ENCODE results near the gene IGF2BP3.
"Not testable (repeated sequence)": the region's sequence is repeated elsewhere in the genome, so short reads cannot be mapped to it uniquely, and the experiment has no call there.

The IGF2BP3 gene

GRCh38 chr7:23422909-23423308, 47.4 kb downstream of the IGF2BP3 start:
- no peak for DNase-seq (ENCODE audit: low read depth)
- H3K4me3 ChIP-seq (ENCODE audit: low read depth, low read length) = no peak overlapping the region
- TF ChIP-seq, protein P1, sequence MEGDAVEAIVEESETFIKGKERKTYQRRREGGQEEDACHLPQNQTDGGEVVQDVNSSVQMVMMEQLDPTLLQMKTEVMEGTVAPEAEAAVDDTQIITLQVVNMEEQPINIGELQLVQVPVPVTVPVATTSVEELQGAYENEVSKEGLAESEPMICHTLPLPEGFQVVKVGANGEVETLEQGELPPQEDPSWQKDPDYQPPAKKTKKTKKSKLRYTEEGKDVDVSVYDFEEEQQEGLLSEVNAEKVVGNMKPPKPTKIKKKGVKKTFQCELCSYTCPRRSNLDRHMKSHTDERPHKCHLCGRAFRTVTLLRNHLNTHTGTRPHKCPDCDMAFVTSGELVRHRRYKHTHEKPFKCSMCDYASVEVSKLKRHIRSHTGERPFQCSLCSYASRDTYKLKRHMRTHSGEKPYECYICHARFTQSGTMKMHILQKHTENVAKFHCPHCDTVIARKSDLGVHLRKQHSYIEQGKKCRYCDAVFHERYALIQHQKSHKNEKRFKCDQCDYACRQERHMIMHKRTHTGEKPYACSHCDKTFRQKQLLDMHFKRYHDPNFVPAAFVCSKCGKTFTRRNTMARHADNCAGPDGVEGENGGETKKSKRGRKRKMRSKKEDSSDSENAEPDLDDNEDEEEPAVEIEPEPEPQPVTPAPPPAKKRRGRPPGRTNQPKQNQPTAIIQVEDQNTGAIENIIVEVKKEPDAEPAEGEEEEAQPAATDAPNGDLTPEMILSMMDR (IDR thresholded peaks at IDR 0.05; ENCODE audit: insufficient read depth, low read depth, low read length, missing control alignments) = no peak

GRCh38 chr7:23422384-23422783, 47.9 kb downstream of the IGF2BP3 start:
- TF ChIP-seq, protein P1 (IDR thresholded peaks at IDR 0.05; ENCODE audit: insufficient read depth, low read depth, low read length, missing control alignments) = no peak
- H3K4me3 ChIP-seq (ENCODE audit: low read depth, low read length) = no peak overlapping the region
- DNase-seq (ENCODE audit: low read depth) = no peak

GRCh38 chr7:23419845-23420244, 50.4 kb downstream of the IGF2BP3 start:
- DNase-seq (ENCODE audit: low read depth) = no peak
- H3K4me3 ChIP-seq (ENCODE audit: low read depth, low read length) = no peak overlapping the region
- TF ChIP-seq, protein P1 (IDR thresholded peaks at IDR 0.05; ENCODE audit: insufficient read depth, low read depth, low read length, missing control alignments) = no peak

DNA sequence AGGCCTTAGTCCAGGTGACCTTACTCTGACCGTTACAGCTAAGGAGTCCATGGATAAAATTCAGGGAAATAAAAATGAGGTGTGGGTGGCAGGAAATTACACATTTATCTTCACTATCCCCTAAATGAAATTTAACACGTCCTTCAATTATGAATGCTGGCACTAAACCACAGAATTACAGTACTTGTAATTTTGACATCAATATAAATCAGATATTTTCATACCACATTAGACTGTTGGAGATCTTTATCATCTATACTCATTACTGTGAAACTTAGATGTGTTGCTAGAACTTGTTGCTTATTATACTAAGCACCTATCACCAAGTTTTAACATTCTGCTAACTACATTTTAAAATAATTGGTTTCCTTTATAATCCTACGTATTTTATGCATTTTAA, 51.1 kb downstream of the IGF2BP3 start:
- H3K4me3 ChIP-seq (ENCODE audit: low read depth, low read length) = no peak overlapping the region
- TF ChIP-seq, protein P1 (IDR thresholded peaks at IDR 0.05; ENCODE audit: insufficient read depth, low read depth, low read length, missing control alignments) = no peak
- DNase-seq (ENCODE audit: low read depth) = no peak

DNA sequence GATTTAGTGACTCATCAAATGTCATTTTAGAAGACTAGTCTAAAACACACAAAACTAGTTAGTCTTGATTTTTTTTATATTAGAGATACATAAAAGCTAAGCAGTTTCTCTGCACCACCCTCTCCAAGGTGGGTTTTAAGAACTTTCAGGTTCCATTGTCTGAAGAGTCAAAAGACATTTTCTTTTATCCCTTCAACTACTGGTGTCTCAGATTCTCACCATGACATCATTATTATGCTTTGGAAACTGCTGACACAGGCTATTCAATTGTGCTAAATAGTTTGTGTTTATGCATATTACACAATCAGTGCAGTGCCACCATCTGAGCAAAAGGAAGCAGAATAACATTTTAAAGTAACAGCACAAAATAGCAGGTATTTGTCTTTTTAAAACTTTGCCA, 52.2 kb downstream of the IGF2BP3 start:
- H3K4me3 ChIP-seq (ENCODE audit: low read depth, low read length) = no peak overlapping the region
- TF ChIP-seq, protein P1 (IDR thresholded peaks at IDR 0.05; ENCODE audit: insufficient read depth, low read depth, low read length, missing control alignments) = no peak
- no peak for DNase-seq (ENCODE audit: low read depth)

GRCh38 chr7:23415198-23415597, 55.1 kb downstream of the IGF2BP3 start:
- DNase-seq (ENCODE audit: low read depth) = no peak
- H3K4me3 ChIP-seq (ENCODE audit: low read depth, low read length) = no peak overlapping the region
- TF ChIP-seq, protein P1 (IDR thresholded peaks at IDR 0.05; ENCODE audit: insufficient read depth, low read depth, low read length, missing control alignments) = no peak

- no peak overlapping the region for H3K4me3 ChIP-seq (ENCODE audit: low read depth, low read length)
- DNase-seq (ENCODE audit: low read depth) = peak; percentile 87
- TF ChIP-seq, protein P1 (IDR thresholded peaks at IDR 0.05; ENCODE audit: insufficient read depth, low read depth, low read length, missing control alignments) = no peak
Measured at GRCh38 chr7:23410446-23411183, 59.7 kb downstream of the IGF2BP3 start.

DNA sequence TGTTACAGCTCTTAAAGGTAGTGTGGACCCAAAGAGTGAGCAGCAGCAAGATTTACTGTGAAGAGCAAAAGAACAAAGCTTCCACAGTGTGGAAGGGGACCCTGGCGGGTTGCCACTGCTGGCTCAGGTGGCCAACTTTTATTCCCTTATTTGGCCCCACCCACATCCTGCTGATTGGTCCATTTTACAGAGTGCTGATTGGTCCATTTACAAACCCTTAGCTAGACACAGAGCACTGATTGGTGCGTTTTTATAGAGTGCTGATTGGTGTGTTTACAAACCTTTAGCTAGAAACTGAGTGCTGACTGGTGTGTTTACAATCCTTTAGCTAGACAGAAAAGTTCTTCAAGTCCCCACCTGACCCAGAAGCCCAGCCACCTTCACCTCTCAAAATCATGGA, 63.7 kb downstream of the IGF2BP3 start:
- not testable (repeated sequence) for H3K4me3 ChIP-seq (ENCODE audit: low read depth, low read length); DNase-seq (ENCODE audit: low read depth)

Measured in GM12865 (cell line).